Rectal smooth muscle tissue (tissue), 1 donor: ENCODE results near the gene MACROD2.
A peak's percentile ranks its signal among the peaks of the same experiment; 100 is the strongest.
"Not testable (repeated sequence)": the region's sequence is repeated elsewhere in the genome, so short reads cannot be mapped to it uniquely, and the experiment has no call there.

Experiments used
- H3K27ac ChIP-seq: one replicate; pipeline ENCODE4 v1.7.0; 2013; ENCODE audit warnings: low read depth, low read length, inconsistent platforms
- H3K27me3 ChIP-seq: one replicate; pipeline ENCODE4 v1.7.0; 2013; ENCODE audit warnings: low read length; ENCODE audit not compliant: control insufficient read depth, insufficient read depth
- H3K36me3 ChIP-seq: one replicate; pipeline ENCODE4 v1.7.0; 2013; ENCODE audit warnings: low read length; ENCODE audit not compliant: control insufficient read depth, insufficient read depth
- H3K4me1 ChIP-seq: one replicate; pipeline ENCODE4 v1.7.0; 2013; ENCODE audit warnings: low read length; ENCODE audit not compliant: control insufficient read depth, insufficient read depth
- H3K4me3 ChIP-seq: one replicate; pipeline ENCODE4 v1.7.0; 2013; ENCODE audit warnings: low read length
- H3K9ac ChIP-seq: one replicate; pipeline ENCODE4 v1.7.0; 2013; ENCODE audit warnings: low read length

The MACROD2 gene

GRCh38 chr20:15100506-15101160, 1105.3 kb downstream of the MACROD2 start:
- H3K27ac ChIP-seq, result no peak overlapping the region
- H3K4me1 ChIP-seq, result no peaks in the 10 kb centered on the region
- H3K9ac ChIP-seq, result no peak overlapping the region
- H3K36me3 ChIP-seq, result no peaks in the 10 kb centered on the region
- H3K27me3 ChIP-seq, result no peaks in the 10 kb centered on the region
- no peak overlapping the region for H3K4me3 ChIP-seq

DNA sequence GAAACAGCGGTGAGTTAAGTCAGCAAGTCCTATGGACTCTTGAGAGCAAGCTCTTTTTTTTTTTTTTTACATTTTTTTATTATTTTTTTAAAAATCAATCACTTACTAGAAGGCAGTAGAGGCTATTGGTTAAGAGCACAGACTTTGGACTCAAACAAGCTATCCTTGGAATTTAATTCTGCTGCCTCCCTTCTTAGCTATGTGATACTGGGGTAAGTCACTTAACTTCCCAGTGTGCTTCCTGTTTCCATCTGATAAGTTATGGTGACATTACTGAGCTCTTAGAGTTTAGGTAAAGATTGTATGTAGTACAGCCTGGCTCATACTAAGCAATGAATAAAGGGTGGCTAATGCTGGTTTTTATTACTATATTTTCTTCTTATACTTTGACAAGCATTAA, 1112.6 kb downstream of the MACROD2 start:
- H3K4me3 ChIP-seq, result no peak overlapping the region
- H3K9ac ChIP-seq, result no peak overlapping the region
- no peaks in the 10 kb centered on the region for H3K27me3 ChIP-seq
- no peak overlapping the region for H3K27ac ChIP-seq
- no peaks in the 10 kb centered on the region for H3K36me3 ChIP-seq
- H3K4me1 ChIP-seq, result no peaks in the 10 kb centered on the region

DNA sequence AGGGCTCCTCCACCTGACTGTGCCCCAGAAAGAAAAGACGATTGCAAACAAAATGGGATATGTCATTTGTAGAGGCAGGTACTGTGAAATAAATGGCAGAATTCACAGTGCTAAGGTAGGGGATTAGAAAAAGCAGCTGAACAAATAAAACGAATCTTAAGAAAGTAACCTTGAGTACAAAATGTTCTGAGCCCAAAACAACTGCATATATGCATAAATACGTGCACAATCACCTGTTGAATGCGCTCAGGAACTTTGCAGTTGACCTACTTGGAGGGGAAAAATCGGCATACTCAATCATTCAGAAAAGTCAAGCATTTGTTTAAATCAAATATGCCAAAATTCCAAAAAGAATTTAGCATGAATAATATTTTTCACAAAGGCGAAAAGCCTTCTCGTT, 1114.2 kb downstream of the MACROD2 start:
- H3K9ac ChIP-seq, result no peak overlapping the region
- no peak overlapping the region for H3K27ac ChIP-seq
- no peaks in the 10 kb centered on the region for H3K4me1 ChIP-seq
- no peaks in the 10 kb centered on the region for H3K27me3 ChIP-seq
- H3K4me3 ChIP-seq, result no peak overlapping the region
- H3K36me3 ChIP-seq, result no peaks in the 10 kb centered on the region

- Histone ChIP-seq H3K27ac (no peak overlapping the region), H3K9ac (no peak overlapping the region), H3K4me1 (no peaks in the 10 kb centered on the region), H3K4me3 (no peak overlapping the region), H3K36me3 (no peaks in the 10 kb centered on the region), H3K27me3 (no peaks in the 10 kb centered on the region)
Observed at GRCh38 chr20:15111654-15112053, 1116.3 kb downstream of the MACROD2 start.

DNA sequence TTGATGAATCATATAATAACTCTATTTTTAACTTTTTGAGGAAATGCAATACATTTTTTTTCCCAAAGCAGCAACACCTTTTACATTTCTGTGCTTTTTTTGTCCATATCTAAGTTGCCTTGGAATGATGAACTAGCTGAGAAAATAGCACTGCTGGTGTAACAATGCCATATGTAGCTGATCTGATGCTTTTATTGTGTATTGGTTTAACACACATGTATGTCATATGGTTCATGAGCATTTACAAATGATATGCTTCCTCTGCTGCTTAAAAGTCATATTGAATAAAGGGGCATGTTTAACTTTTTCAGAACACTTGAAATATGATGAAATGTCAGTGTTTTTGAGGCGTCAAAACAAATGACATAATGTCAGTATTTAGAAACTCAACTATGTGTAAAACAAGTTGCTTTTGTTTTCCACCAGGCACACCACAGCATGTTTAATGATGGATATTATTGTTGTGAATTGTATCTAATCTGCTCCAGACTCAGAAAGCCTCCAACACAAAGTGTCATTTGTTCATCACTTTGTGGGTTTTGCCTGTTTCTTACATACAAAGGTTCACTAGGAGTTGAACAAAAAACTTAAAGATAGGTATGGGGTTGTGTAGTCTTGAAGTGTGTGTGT, 1117.9 kb downstream of the MACROD2 start:
- Histone ChIP-seq H3K36me3 (no peaks in the 10 kb centered on the region), H3K4me1 (no peaks in the 10 kb centered on the region), H3K9ac (no peak overlapping the region), H3K27me3 (no peaks in the 10 kb centered on the region), H3K27ac (peak overlapping the region; percentile 6), H3K4me3 (no peak overlapping the region)

DNA sequence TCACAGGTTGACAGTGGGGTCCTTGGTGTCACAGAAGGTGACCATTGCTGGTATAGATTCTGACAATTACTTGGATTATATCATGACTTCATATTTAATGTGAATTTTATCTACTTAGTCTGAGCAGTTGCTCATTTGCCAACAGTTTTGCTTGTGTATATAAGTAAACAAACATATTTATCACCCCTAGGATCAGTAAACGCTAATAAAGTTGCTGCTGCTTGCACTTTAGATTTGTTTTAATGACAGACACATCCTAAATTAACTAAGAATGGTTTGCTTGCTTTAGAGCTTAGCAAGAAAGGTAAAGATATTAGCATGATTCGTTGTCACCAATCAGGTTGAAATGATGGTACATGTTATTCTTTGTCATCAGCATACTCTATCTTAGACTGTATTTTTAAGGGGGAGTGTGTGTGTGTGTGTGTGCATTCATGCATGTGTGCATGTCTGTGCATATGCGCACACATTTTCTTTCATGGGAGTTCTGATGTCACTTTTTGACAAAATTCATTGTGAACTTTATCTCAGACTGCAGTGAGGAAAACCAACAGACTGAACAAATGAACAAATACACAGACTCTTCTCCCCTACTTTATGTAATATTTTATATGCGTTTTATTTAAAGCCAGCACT, 1124.7 kb downstream of the MACROD2 start:
- H3K9ac ChIP-seq, result no peak overlapping the region

GRCh38 chr20:15122613-15123012, 1127.3 kb downstream of the MACROD2 start:
- H3K27ac ChIP-seq, result no peak overlapping the region
- H3K4me3 ChIP-seq, result no peak overlapping the region
- H3K9ac ChIP-seq, result no peak overlapping the region
- no peaks in the 10 kb centered on the region for H3K27me3 ChIP-seq
- H3K4me1 ChIP-seq, result no peaks in the 10 kb centered on the region
- H3K36me3 ChIP-seq, result no peaks in the 10 kb centered on the region

More for the DNA sequence above, 1124.7 kb downstream of the MACROD2 start:
- no peaks in the 10 kb centered on the region for H3K27me3 ChIP-seq
- H3K27ac ChIP-seq, result no peak overlapping the region
- H3K4me3 ChIP-seq, result no peak overlapping the region
- no peaks in the 10 kb centered on the region for H3K36me3 ChIP-seq
- H3K4me1 ChIP-seq, result no peaks in the 10 kb centered on the region

- Histone ChIP-seq H3K4me1 (no peaks in the 10 kb centered on the region), H3K4me3 (no peak overlapping the region), H3K27ac (no peak overlapping the region), H3K36me3 (no peaks in the 10 kb centered on the region), H3K9ac (no peak overlapping the region), H3K27me3 (no peaks in the 10 kb centered on the region)
Observed at GRCh38 chr20:15131176-15131575, 1135.9 kb downstream of the MACROD2 start.

DNA sequence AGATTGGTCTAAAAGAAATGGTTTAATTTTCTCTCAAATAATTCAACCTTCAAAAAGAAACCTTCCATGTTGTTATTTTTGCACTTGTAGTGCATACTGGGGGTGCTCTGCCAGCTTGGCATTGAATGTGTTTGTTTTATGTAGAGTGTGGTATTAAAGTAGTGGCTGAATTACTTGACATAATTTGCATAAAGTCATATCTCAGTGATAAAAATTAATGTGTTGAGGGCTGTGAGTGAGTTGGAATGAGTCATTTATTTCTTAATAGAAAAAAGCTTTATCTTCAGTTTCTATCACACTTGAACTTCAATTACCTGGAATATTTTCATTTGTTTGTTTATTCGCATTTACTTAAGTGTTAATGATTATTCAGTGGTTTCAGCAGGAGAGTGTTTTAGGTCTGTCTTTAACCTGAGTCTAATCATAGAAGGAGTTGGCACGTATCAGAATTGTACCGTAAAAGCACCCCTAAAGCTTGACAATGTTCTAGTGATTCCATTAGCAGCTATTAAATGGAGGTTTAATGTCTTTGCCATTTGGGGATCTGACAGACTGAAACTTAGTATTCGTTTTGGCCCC, 1143.3 kb downstream of the MACROD2 start:
- no peak overlapping the region for H3K4me3 ChIP-seq

DNA sequence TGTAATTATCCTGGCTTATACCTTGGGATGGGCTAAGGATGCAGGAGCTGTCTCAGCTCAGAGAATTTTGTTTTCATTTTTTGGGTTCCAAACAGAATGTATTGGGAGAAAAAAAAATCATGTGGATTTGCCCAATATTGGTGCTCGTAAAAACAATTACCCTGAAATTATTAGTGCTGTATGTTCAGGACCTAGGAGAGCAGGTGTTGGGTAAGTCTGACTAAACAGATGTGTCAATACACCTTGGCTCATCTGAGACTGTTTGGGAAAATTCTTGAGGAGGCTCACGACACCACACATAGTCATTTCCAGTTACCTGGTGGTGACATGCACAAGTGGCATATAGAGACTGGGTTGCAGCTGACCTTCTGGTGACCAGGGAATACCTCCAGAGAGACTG, 1144.2 kb downstream of the MACROD2 start:
- Histone ChIP-seq H3K27ac (no peak overlapping the region), H3K4me3 (no peak overlapping the region), H3K9ac (no peak overlapping the region), H3K36me3 (no peaks in the 10 kb centered on the region), H3K4me1 (no peaks in the 10 kb centered on the region), H3K27me3 (no peaks in the 10 kb centered on the region)

More for the DNA sequence above, 1143.3 kb downstream of the MACROD2 start:
- H3K27me3 ChIP-seq, result no peaks in the 10 kb centered on the region
- H3K36me3 ChIP-seq, result no peaks in the 10 kb centered on the region
- H3K9ac ChIP-seq, result no peak overlapping the region
- no peaks in the 10 kb centered on the region for H3K4me1 ChIP-seq
- no peak overlapping the region for H3K27ac ChIP-seq

GRCh38 chr20:15140286-15140685, 1145.0 kb downstream of the MACROD2 start:
- Histone ChIP-seq H3K4me1 (no peaks in the 10 kb centered on the region), H3K27ac (no peak overlapping the region), H3K9ac (no peak overlapping the region), H3K36me3 (no peaks in the 10 kb centered on the region), H3K27me3 (no peaks in the 10 kb centered on the region), H3K4me3 (no peak overlapping the region)

GRCh38 chr20:15140940-15141339, 1145.6 kb downstream of the MACROD2 start:
- H3K4me3 ChIP-seq, H3K36me3 ChIP-seq, H3K27me3 ChIP-seq, H3K4me1 ChIP-seq, H3K27ac ChIP-seq, H3K9ac ChIP-seq: not testable (repeated sequence)
